HG03196 (cell line): ENCODE results near the gene SCGB1C1.
A peak's percentile ranks its signal among the peaks of the same experiment; 100 is the strongest.
"Not testable (repeated sequence)": the region's sequence is repeated elsewhere in the genome, so short reads cannot be mapped to it uniquely, and the experiment has no call there.

Experiments
- ATAC-seq: cut with Tn5 transposase; IDR thresholded peaks from one replicate; pipeline ENCODE4 v1.9.1; 2021; ENCODE audit not compliant: unreplicated experiment

Gene SCGB1C1

DNA sequence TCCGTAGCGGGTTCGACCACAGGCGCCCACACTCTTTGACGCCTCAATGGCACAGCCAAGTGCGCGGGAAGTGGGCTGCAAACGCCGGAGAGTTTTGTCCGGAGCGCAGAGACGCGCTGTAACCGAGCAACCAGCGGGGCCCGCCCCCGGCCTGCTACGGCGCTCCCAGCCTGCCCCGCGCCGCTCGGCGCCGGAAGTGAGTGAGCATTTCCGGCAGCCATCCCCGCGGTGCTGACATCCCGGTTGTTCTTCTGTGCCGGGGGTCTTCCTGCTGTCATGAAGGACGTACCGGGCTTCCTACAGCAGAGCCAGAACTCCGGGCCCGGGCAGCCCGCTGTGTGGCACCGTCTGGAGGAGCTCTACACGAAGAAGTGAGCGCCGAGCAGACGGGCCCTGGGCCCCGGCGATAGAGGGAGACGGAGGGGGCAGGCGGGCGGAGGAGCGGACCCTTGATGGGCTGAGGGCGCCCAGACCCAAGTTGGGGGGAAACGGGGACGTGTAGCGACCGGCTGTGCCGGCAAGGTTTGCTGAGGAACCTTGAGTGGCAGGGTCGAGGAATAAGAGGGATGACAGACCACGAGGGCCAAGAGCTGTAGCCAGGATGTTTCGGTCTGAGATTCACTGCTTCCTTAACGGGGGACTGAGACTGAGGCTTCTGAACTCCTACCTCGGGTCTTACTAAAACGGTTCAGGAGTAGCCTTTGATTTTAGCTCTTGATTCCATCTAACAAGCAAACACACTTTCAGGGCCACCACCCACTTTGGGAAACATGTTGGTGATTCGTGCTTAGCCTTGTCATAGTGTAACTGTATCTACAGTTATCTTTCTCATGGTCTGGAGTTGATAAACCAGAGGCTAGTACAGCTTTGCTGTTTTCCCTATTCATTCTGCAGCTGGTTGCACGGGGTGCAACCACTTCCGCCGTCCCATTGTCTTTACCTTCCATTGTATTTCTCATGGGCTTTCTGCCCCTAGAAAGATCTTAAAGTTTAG, 44.2 kb downstream of the SCGB1C1 start, which contains the start of gene PSMD13:
TSS of gene PSMD13 (plus strand) at position 203 of the 994 bp plus-strand sequence. CDS start at position 277, 74 bp downstream.
- ATAC-seq, result peak; percentile 84

DNA sequence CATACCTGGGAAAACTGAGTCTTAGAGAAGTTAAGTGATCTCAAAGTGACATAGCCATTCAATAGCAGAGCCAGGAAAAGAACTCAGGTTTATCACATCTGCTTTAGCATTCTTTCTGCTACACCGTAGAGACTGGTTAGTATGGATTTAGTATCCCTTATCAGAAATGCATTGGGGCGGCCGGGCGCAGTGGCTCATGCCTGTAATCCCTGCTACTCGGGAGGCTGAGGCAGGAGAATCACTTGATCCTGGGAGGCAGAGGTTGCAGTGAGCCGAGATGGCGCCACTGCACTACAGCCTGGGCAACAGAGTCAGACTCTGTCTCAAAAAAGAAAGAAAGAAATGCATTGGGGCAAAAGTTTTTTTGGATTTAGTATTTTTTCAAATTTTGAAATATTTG, 45.5 kb downstream of the SCGB1C1 start:
- ATAC-seq, result not testable (repeated sequence)

DNA sequence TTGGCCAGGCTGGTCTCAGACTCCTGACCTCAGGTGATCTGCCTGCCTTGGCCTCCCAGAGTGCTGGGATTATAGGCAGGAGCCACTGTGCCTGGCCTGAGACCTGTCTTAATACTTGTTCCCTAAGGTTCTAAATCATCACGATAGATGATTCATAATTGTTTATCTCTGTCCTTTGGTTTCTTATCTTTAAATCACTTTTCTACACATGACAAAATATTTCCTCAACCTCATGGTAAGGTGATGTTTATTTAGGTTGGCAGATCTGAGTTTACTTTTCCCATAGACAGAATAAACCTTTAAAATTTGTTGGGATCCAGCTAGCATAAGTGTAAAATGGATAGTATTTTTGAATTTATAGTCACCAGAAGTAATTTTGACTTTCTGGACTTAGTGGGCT, 47.4 kb downstream of the SCGB1C1 start:
- no peak for ATAC-seq

DNA sequence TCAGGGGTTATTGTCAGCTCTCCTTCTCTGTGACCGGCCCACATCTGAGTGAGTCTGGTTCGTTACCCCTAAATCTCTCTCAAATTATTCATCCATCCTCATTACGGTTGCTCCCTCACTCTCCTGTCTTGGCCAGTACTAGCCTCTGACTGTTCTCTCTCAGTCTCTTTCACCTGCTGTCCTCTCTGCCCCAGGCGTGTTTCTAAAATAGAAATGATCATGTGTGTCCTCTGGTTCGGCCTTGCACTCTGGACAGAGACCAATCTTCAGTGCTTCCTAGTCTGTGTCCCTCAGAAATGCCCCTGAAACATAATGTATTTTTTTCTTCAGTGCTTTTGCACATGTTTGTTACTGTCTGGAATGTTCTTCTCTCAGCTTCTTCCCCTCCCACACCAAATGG, 48.8 kb downstream of the SCGB1C1 start:
- no peak for ATAC-seq
